Measurements from ENCODE around the gene BTBD9. TPM values are rescaled to one million over a fixed set of nuclear protein-coding genes. Genes with fewer than 3 reads are reported as not detected.

Gene BTBD9
- total and polyA plus RNA-seq, 3 donors from 2014 or later: 11.4 to 32.8 (median 29.5) TPM

DNA sequence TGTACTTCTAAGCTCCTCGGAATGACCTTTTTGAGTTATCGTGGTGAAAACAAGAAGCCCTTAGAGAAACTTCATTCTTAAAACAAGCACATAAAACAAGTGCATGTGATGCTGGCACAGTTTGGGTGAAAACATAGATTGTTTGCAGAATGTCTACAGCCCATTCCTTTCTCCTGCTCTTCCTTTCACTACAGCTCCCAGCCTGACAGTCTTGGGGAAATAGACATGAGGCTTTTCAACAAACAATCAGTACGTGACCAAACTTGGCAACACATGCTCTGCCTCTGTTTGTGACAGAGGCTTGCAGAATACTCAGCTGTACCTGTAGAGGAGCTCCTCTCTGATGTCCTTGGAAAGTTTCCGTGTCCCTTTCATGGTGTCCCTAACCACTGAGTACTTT lies 498.6 kb downstream of the BTBD9 start:
- TF ChIP-seq POLR2A (IDR thresholded peaks at IDR 0.05) (no peak), CTCF (IDR thresholded peaks at IDR 0.05) (no peak)
- H3K4me1 ChIP-seq: no peaks in the 10 kb centered on the region
- no peak for DNase-seq
- no peaks in the 10 kb centered on the region for H3K27me3 ChIP-seq
- intact Hi-C loops (cut with DNase I; ENCODE audit: low total_unique reads): no loop called here
- no peaks in the 10 kb centered on the region for H3K9me3 ChIP-seq
- H3K4me3 ChIP-seq: no peak overlapping the region
- H3K36me3 ChIP-seq (ENCODE audit: low read depth, missing control alignments): no peaks in the 10 kb centered on the region
- H3K27ac ChIP-seq: no peak overlapping the region
- 70 to 76% methylated on average over 4 of the region's 4 CpGs for WGBS, 2 donors

- 89 to 92% methylated on average over 5 of the region's 5 CpGs for WGBS, 2 donors
- TF ChIP-seq CTCF (IDR thresholded peaks at IDR 0.05): no peak
- TF ChIP-seq POLR2A (IDR thresholded peaks at IDR 0.05): no peak
Observed at GRCh38 chr6:38138374-38138773, 501.4 kb downstream of the BTBD9 start.

DNA sequence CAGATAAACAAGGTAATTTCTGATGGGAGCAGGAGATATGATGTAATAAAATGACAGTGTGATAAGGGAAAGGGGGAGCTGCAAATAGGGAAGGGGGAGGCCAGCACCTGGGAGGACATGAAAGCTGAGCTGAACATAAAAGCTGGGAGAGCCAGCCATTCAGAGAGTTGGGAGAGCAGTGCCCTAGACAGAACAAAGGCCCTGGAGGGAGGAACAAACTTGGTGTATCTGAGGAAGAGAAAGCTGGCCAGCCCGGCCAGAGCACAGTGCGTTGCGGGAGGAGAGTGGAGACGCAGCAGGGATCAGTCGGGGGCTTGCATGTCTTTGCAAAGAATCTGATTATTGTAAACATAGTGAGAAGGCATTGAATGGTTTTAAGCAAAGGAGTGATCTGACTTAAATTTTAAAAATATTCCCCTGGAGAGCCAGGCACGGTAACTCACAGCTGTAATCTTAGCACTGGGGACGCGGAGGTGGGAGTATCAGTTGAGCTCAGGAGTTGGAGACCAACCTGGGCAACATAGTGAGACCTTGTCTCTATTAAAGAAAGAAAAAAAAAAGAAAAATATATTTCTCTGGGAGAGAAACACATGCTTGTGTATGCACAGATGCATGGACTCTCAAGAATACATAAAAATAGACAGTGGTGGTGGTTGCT lies 502.0 kb downstream of the BTBD9 start:
- H3K36me3 ChIP-seq (ENCODE audit: low read depth, missing control alignments): no peaks in the 10 kb centered on the region
- no peaks in the 10 kb centered on the region for H3K4me1 ChIP-seq
- intact Hi-C loops (cut with DNase I; ENCODE audit: low total_unique reads): no loop called here
- WGBS, 2 donors: 77 to 79% methylated on average over 8 of the region's 8 CpGs
- no peak for DNase-seq
- H3K9me3 ChIP-seq: no peaks in the 10 kb centered on the region
- no peak overlapping the region for H3K4me3 ChIP-seq
- no peaks in the 10 kb centered on the region for H3K27me3 ChIP-seq
- TF ChIP-seq POLR2A (IDR thresholded peaks at IDR 0.05) (no peak), CTCF (IDR thresholded peaks at IDR 0.05) (no peak)
- no peak overlapping the region for H3K27ac ChIP-seq

More at GRCh38 chr6:38138374-38138773, 501.4 kb downstream of the BTBD9 start:
- Histone ChIP-seq H3K27ac (no peak overlapping the region), H3K36me3 (ENCODE audit: low read depth, missing control alignments) (no peaks in the 10 kb centered on the region), H3K27me3 (no peaks in the 10 kb centered on the region), H3K4me1 (no peaks in the 10 kb centered on the region), H3K4me3 (no peak overlapping the region), H3K9me3 (no peaks in the 10 kb centered on the region)
- DNase-seq: no peak
- intact Hi-C loops (cut with DNase I; ENCODE audit: low total_unique reads): no loop called here

DNA sequence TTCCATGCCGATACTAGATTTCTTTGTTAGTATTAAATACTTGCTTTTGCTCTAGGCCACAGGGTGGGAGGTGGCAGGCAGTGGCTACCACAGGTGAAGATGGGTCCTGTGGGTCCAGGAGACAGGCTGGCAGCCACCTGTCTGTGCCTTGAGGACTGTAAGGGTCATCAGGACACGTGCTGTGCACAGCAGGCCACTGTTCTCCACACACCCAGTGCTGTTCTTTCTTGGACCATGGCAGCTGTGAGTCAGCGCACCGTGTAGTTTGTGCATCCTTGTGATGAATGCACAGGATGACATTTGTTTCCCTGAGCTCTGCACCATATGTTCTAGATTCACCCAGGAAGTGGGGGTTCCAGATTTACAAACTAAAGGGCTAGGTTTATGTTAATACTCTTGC lies 503.2 kb downstream of the BTBD9 start:
- Histone ChIP-seq H3K36me3 (ENCODE audit: low read depth, missing control alignments) (no peaks in the 10 kb centered on the region), H3K27ac (no peak overlapping the region), H3K4me1 (no peaks in the 10 kb centered on the region), H3K27me3 (no peaks in the 10 kb centered on the region), H3K9me3 (no peaks in the 10 kb centered on the region), H3K4me3 (no peak overlapping the region)
- intact Hi-C loops (cut with DNase I; ENCODE audit: low total_unique reads): no loop called here
- TF ChIP-seq CTCF (IDR thresholded peaks at IDR 0.05) (no peak), POLR2A (IDR thresholded peaks at IDR 0.05) (no peak)
- no peak for DNase-seq
- 88 to 95% methylated on average over 4 of the region's 4 CpGs for WGBS, 2 donors

DNA sequence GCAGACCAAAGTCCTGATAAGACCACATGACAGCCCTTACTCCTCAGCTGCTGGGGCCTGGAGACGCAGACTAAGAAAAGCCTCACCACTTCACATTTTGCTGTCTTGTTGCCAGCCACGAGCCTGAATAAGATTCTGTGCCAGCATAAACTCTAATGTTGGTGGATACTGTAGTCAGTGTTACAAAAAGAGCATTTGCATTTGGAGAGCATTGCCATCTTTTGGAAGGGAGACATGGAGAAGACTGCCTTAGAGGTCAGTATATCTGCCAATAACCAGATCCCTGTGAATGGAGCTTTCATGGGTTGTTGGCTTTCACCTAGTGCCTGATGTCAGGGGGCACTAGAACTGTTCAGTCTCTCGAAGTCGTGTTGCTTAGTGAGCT lies 505.0 kb downstream of the BTBD9 start:
- no peaks in the 10 kb centered on the region for H3K27me3 ChIP-seq
- no peaks in the 10 kb centered on the region for H3K36me3 ChIP-seq (ENCODE audit: low read depth, missing control alignments)
- no peak for DNase-seq
- TF ChIP-seq CTCF (IDR thresholded peaks at IDR 0.05): no peak
- intact Hi-C loops (cut with DNase I; ENCODE audit: low total_unique reads): no loop called here
- H3K4me3 ChIP-seq: no peak overlapping the region
- WGBS, 2 donors: 75 to 87% methylated on average over 4 of the region's 4 CpGs
- H3K9me3 ChIP-seq: no peaks in the 10 kb centered on the region
- H3K27ac ChIP-seq: no peak overlapping the region
- no peaks in the 10 kb centered on the region for H3K4me1 ChIP-seq
